Liver (tissue), 3 donors: ENCODE measurements around the gene GOLGA8A.

Experiments
- EGR1 ChIP-seq, 2 donors: IDR thresholded peaks; 2 replicates each; pipeline ENCODE4 v1.6.1; 2016 to 2018; ENCODE audit warnings: antibody characterized with exemption in 2 of 2, low read depth in 2 of 2
- FOXA1 ChIP-seq: IDR thresholded peaks from 2 replicates; pipeline ENCODE4 v1.6.1; 2016; ENCODE audit warnings: antibody characterized with exemption
- GABPA ChIP-seq, 2 donors: IDR thresholded peaks in 1 of 2; conservative IDR thresholded peaks in 1 of 2; 2 replicates each; pipeline ENCODE4 v1.6.1; 2016; ENCODE audit warnings: antibody characterized with exemption in 2 of 2, mild to moderate bottlenecking in 1 of 2, moderate library complexity in 1 of 2
- HNF4A ChIP-seq, 2 donors: conservative IDR thresholded peaks; 2 replicates each; pipeline ENCODE4 v1.6.1; 2016; ENCODE audit warnings: antibody characterized with exemption in 2 of 2, mild to moderate bottlenecking in 2 of 2
- JUND ChIP-seq, 2 donors: IDR thresholded peaks; 2 replicates each; pipeline ENCODE4 v1.6.1; 2016; ENCODE audit warnings: antibody characterized with exemption in 2 of 2
- RAD21 ChIP-seq, 2 donors: IDR thresholded peaks; 2 replicates each; pipeline ENCODE4 v1.6.1; 2016; ENCODE audit warnings: antibody characterized with exemption in 2 of 2, mild to moderate bottlenecking in 2 of 2
- SP1 ChIP-seq: IDR thresholded peaks from 2 replicates; pipeline ENCODE4 v1.6.1; 2018; ENCODE audit warnings: antibody characterized with exemption, mild to moderate bottlenecking
- TAF1 ChIP-seq: conservative IDR thresholded peaks from 2 replicates; pipeline ENCODE4 v1.6.1; 2016; ENCODE audit warnings: antibody characterized with exemption, mild to moderate bottlenecking
- YY1 ChIP-seq: IDR thresholded peaks from 2 replicates; pipeline ENCODE4 v1.6.1; 2016; ENCODE audit warnings: antibody characterized with exemption, mild to moderate bottlenecking
- TF ChIP-seq, protein P1 (sequence below): fragments of 150-350 bp; IDR thresholded peaks from 2 replicates; pipeline ENCODE4 v1.5.1; 2017; ENCODE audit warnings: improper control_type of control experiment, low read depth, low read length; ENCODE audit not compliant: missing input control
- TF ChIP-seq, protein P2 (sequence below): IDR thresholded peaks from 2 replicates; pipeline ENCODE4 v1.6.1; 2016; ENCODE audit warnings: antibody characterized with exemption, mild to moderate bottlenecking
- TF ChIP-seq, protein P3 (sequence below): IDR thresholded peaks from 2 replicates; pipeline ENCODE4 v1.6.1; 2016; ENCODE audit warnings: antibody characterized with exemption
- donor health status: healthy.
- donor health status: healthy.

DNA sequence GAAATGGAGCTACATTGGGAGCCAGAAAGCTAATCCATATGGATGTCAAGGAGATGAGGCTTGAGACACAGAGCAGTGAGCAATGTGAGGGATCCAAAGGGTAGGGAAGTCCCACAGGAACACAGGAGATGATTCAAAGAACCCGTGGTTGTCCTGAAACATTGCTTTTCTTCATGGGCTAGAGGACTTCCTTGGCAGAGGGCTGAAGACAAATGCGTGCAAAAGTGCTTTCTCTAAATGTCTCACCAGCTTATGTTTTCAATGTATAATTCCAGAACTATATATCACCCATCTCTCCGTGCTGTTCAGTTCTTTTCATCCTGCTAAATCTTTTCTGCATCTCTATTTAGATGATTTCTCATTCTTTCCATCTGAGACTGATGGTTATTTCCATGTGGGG, 46.0 kb upstream of the GOLGA8A start:
- TF ChIP-seq, protein P1, sequence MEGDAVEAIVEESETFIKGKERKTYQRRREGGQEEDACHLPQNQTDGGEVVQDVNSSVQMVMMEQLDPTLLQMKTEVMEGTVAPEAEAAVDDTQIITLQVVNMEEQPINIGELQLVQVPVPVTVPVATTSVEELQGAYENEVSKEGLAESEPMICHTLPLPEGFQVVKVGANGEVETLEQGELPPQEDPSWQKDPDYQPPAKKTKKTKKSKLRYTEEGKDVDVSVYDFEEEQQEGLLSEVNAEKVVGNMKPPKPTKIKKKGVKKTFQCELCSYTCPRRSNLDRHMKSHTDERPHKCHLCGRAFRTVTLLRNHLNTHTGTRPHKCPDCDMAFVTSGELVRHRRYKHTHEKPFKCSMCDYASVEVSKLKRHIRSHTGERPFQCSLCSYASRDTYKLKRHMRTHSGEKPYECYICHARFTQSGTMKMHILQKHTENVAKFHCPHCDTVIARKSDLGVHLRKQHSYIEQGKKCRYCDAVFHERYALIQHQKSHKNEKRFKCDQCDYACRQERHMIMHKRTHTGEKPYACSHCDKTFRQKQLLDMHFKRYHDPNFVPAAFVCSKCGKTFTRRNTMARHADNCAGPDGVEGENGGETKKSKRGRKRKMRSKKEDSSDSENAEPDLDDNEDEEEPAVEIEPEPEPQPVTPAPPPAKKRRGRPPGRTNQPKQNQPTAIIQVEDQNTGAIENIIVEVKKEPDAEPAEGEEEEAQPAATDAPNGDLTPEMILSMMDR: no peak
- no peak for TF ChIP-seq HNF4A (conservative IDR thresholded peaks at IDR 0.05)
- TF ChIP-seq, protein P2, sequence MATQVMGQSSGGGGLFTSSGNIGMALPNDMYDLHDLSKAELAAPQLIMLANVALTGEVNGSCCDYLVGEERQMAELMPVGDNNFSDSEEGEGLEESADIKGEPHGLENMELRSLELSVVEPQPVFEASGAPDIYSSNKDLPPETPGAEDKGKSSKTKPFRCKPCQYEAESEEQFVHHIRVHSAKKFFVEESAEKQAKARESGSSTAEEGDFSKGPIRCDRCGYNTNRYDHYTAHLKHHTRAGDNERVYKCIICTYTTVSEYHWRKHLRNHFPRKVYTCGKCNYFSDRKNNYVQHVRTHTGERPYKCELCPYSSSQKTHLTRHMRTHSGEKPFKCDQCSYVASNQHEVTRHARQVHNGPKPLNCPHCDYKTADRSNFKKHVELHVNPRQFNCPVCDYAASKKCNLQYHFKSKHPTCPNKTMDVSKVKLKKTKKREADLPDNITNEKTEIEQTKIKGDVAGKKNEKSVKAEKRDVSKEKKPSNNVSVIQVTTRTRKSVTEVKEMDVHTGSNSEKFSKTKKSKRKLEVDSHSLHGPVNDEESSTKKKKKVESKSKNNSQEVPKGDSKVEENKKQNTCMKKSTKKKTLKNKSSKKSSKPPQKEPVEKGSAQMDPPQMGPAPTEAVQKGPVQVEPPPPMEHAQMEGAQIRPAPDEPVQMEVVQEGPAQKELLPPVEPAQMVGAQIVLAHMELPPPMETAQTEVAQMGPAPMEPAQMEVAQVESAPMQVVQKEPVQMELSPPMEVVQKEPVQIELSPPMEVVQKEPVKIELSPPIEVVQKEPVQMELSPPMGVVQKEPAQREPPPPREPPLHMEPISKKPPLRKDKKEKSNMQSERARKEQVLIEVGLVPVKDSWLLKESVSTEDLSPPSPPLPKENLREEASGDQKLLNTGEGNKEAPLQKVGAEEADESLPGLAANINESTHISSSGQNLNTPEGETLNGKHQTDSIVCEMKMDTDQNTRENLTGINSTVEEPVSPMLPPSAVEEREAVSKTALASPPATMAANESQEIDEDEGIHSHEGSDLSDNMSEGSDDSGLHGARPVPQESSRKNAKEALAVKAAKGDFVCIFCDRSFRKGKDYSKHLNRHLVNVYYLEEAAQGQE: no peak
- TF ChIP-seq, protein P3, sequence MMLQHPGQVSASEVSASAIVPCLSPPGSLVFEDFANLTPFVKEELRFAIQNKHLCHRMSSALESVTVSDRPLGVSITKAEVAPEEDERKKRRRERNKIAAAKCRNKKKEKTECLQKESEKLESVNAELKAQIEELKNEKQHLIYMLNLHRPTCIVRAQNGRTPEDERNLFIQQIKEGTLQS: no peak
- no peak for TF ChIP-seq RAD21 (IDR thresholded peaks at IDR 0.05)
- TF ChIP-seq GABPA (IDR thresholded peaks at IDR 0.05 in 1 of 2, conservative IDR thresholded peaks at IDR 0.05 in 1 of 2): no peak
- TF ChIP-seq SP1: no peak
- no peak for TF ChIP-seq FOXA1
- no peak for TF ChIP-seq JUND (IDR thresholded peaks at IDR 0.05)
- no peak for TF ChIP-seq EGR1 (IDR thresholded peaks at IDR 0.05; ENCODE audit: low read depth in 2 of 2)
- TF ChIP-seq YY1: no peak
- no peak for TF ChIP-seq TAF1
